ENCODE results near the gene COL4A2. TPM values are rescaled to one million over a fixed set of nuclear protein-coding genes. Genes with fewer than 3 reads are reported as not detected.
"Not testable (repeated sequence)": the region's sequence is repeated elsewhere in the genome, so short reads cannot be mapped to it uniquely, and the experiment has no call there.

COL4A2 gene
- total RNA-seq, 1 donor from 2014 or later = 91.2 TPM

DNA sequence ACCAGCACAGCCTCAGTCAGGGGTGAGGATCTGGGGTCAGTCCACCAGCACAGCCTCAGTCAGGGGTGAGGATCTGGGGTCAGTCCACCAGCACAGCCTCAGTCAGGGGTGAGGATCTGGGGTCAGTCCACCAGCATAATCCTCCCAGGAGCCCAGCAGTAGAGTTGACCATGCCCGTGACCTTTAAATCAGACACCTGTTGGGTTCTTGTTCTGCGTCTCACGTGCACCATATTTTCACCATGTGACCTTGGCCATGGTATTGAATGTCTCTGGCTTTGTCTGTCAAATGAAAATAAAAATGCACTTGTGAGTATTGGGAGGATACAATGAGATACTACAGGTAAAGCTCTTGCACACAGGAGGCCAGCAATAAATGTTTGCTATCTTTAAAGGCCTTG is 190.8 kb downstream of the COL4A2 start:
- DNase-seq; intact Hi-C loops (cut with DNase I); ATAC-seq (ENCODE audit: poor library complexity): not testable (repeated sequence)

DNA sequence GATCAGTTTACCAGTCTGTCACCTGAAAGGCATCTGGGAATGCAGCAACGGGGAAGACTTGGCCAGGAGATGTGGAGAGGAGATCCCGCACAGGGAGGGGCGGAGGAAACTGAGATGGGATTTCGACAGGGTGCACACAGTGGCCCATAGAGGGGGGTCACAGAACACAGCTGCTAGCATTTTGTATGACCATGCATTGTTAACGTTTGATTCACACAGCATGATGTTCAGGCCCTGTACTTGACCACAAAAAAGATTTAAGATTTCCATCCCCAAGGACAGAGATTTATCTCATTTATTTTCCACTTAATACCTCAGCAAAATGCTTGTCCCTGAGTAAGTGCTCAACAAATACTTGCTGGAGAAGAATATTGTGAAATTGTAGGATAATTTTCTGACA is 191.2 kb downstream of the COL4A2 start:
- intact Hi-C loops (cut with DNase I) = no loop called here
- DNase-seq (no peak), ATAC-seq (ENCODE audit: poor library complexity) (no peak)

DNA sequence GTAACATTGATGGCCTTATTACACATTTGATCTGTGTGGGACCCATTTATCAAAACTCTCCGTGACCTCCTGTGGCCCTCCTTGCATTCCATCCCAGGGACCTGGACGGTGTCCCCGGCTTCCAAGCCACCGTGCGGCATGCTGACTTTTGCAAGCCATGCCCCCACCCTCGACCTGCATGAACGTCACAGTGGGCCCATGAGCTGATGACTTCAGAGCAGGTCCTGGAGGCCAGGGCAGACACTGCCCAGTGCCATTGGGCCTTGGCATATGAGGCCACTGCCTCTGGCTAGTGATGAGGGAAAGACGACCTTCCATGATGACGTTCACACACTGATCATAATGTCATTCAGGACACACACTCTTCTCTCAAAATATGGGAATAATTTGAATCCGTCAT is 191.7 kb downstream of the COL4A2 start:
- no peak for DNase-seq
- no peak for ATAC-seq (ENCODE audit: poor library complexity)
- intact Hi-C loops (cut with DNase I) = no loop called here

DNA sequence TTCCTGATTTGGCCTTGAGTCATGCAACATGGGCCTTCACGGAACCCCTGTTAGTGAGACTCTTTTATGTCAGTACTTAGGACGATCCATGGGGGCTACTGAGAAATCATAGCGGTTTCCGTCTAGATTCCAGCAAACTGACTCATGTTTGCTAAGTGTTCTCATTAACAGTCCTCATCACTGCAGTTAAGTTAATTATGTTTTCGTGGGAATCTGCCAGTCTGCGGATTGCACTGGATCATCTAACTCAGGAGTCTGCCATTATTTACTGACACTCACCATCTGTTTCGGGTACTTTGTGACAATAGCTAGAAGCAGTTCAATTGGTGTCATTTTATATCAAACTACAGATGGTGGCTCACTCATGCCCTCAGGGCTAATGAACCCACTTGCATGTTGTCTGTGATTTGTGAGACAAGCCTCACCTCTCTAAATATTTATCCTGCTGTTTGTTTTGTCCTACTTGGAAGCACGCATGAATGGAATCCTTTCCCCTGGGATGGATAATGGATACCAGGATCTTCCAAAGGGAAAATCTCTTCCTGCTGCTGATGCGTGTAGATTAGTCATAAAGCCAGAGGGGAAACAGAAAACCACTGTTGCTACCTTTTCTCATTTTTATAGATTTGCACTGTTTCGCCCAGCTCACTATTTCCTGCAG is 192.7 kb downstream of the COL4A2 start:
- ATAC-seq (ENCODE audit: poor library complexity) (no peak), DNase-seq (no peak)
- intact Hi-C loops (cut with DNase I) = loop anchor here (10.0 kb wide), 1 partner anchor 65 kb away; the partner anchor contains the start of gene RAB20

DNA sequence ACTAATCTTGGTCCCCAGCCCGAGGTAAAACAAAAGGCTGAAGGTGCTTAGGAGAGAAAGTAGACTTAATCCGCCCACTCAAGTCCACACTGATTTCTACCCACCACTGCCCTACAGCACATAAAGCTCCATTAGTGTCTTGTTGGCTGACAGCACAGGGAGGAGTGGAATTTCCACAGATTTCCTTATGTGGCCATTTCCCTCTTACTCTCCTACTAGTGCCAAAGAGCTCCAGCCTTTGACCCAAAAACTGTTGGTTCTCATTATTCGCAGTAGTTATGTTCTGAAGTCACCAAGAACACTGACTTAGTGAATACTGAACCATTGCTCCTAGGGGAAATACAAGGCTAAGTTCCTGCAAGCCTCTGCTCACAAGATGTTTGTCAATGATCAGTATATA is 193.3 kb downstream of the COL4A2 start:
- ATAC-seq (ENCODE audit: poor library complexity) (no peak), DNase-seq (no peak)
- intact Hi-C loops (cut with DNase I) = loop anchor here (10.0 kb wide), 1 partner anchor 64 kb away; the partner anchor contains the start of gene RAB20

DNA sequence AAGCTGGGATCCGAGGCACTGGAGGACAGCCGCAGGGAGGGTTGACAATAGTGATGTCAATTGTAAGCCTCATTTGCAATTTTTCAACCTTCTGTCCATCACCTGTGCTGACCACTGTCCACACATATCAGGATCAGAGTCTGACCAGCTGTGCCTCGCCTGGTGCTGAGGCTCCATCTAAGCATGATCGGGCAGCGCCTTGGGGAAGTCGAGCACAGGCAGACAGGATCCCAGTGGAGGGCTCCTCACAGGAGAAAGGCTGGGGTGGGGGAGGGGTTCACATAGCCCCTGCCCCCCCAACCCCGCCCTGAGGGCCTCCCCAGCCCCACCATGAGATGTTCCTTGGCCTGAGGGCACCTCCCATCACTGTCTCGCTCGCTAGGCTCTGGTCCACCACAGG is 194.1 kb downstream of the COL4A2 start:
- intact Hi-C loops (cut with DNase I) = loop anchor here (10.0 kb wide), 1 partner anchor 64 kb away; the partner anchor contains the start of gene RAB20
- no peak for ATAC-seq (ENCODE audit: poor library complexity)
- no peak for DNase-seq

DNA sequence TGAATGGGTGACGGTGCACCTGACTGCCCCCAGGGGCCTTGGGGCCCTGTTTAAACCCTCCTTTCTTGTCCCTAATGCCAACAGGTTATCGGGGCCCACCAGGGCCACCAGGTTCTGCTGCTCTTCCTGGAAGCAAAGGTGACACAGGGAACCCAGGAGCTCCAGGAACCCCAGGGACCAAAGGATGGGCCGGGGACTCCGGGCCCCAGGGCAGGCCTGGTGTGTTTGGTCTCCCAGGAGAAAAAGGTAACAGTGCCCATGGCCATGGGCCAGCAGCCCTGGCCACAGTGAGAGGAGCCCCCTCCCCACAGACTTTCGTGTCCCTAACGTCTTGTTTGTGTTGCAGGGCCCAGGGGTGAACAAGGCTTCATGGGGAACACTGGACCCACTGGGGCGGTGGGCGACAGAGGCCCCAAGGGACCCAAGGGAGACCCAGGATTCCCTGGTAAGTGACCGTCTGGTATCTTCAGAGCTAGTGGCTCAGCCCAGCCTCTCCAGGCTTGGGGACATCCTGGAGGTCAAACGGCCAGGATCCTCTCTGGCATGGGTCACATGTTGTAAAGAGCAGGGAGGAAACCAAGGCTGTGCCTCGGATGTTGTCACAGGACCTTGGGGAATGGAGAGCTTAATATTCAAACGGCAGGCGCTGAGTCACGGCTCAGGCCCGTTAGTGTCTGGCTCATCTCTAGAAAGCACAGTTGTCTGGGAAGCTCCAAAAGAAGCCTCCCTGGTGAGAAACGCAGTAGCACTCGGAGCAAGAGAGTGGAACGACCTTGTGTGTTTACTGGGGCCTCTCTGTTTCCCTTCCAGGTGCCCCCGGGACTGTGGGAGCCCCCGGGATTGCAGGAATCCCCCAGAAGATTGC is 196.2 kb downstream of the COL4A2 start:
- ATAC-seq (ENCODE audit: poor library complexity) (no peak), DNase-seq (no peak)
- intact Hi-C loops (cut with DNase I) = loop anchor here (10.0 kb wide), 1 partner anchor 62 kb away; the partner anchor contains the start of gene RAB20

DNA sequence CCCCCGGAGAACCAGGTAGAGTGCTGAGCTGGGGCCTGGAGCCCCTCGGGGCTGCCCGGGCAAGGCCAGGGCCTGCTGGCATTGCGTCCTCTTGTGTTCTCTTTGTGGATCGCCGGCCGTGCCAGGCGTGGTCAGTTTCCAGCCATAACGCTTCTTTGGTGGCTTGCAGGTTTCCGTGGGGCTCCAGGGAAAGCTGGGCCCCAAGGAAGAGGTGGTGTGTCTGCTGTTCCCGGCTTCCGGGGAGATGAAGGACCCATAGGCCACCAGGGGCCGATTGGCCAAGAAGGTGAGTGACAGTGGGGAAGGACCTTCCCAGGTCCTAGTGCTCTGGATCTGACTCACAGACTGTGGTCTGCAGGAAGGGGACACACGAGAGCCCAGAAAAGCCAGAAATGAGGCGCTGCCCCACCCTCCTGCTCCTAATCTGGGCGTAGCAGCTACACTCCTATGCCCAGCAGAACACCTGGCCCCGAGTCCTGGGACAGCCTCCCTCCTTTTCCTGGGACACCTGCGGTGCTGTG is 197.0 kb downstream of the COL4A2 start:
- no peak for ATAC-seq (ENCODE audit: poor library complexity)
- intact Hi-C loops (cut with DNase I) = loop anchor here (10.0 kb wide), 1 partner anchor 61 kb away; the partner anchor contains the start of gene RAB20

DNA sequence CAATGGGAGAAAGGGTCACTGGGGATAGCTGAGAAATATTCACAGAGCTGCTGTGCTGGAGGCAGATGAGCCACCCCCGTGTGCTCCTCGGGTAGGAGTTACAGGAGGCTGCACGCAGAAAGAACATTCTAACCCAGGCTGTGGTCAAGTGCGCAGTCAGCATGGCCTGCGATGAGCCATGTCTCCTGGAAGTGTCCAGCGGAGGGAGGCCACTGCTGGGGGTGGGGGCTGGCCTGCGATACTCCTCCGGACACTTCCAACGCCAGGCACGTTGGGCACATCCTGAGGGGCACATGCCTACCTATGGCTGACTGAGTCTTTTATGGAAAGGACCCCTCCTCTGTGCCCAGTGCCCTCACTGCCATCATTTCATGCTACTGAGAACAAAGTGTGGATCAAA is 198.5 kb downstream of the COL4A2 start:
- intact Hi-C loops (cut with DNase I) = loop anchor here (10.0 kb wide), 1 partner anchor 59 kb away; the partner anchor contains the start of gene RAB20
- ATAC-seq (ENCODE audit: poor library complexity) (no peak), DNase-seq (no peak)

More for the DNA sequence above, 197.0 kb downstream of the COL4A2 start:
- no peak for DNase-seq

DNA sequence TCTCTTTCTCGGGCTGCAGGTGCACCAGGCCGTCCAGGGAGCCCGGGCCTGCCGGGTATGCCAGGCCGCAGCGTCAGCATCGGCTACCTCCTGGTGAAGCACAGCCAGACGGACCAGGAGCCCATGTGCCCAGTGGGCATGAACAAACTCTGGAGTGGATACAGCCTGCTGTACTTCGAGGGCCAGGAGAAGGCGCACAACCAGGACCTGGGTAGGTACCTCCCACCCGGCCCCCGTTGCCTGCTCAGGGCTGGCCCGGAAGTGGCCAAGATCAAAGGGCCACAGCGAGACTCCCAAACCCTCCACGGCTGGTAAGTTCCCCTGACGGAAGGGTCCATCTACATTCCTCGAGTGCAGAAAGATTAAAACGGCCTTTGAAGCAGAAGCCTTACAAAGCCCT is 199.3 kb downstream of the COL4A2 start:
- intact Hi-C loops (cut with DNase I) = loop anchor here (10.0 kb wide), 1 partner anchor 58 kb away; the partner anchor contains the start of gene RAB20
- DNase-seq (no peak), ATAC-seq (ENCODE audit: poor library complexity) (no peak)

DNA sequence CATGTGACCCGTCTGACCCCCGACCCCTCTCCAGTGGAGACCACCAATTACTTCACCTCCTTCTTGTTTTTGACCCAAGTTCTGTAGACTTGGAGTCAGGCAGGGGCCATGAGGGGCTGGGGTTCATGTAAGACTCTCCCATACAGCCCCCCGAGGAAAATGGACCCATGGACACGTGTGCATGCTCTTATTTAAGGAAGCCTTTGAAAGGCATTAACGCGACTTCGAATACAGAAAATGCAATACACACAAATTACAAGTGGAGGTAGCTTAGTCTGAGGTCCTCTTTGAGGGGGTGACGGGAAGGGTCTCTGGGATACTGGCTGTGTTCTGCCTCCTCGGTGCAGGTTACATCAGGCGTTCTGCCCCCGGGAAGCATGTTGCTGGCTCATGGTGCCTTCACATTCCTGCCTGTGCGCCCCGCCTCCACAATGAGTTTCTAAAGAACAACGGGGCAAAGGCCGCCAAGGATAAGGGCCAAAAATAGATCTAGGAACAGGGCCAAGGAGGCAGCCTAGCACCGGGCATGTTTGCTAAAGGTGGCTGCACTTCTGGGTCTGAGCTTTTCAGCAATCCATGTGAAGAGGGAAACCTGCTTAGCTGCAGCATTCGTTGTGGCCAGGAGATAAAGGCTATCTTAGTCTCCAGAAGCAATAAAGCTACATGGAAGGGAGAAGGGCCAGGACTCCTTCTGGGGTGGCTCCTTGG is 199.9 kb downstream of the COL4A2 start:
- ATAC-seq (ENCODE audit: poor library complexity) (peak; percentile 84), DNase-seq (peak; percentile 84)
- intact Hi-C loops (cut with DNase I) = loop anchor here (10.0 kb wide), 1 partner anchor 58 kb away; the partner anchor contains the start of gene RAB20

DNA sequence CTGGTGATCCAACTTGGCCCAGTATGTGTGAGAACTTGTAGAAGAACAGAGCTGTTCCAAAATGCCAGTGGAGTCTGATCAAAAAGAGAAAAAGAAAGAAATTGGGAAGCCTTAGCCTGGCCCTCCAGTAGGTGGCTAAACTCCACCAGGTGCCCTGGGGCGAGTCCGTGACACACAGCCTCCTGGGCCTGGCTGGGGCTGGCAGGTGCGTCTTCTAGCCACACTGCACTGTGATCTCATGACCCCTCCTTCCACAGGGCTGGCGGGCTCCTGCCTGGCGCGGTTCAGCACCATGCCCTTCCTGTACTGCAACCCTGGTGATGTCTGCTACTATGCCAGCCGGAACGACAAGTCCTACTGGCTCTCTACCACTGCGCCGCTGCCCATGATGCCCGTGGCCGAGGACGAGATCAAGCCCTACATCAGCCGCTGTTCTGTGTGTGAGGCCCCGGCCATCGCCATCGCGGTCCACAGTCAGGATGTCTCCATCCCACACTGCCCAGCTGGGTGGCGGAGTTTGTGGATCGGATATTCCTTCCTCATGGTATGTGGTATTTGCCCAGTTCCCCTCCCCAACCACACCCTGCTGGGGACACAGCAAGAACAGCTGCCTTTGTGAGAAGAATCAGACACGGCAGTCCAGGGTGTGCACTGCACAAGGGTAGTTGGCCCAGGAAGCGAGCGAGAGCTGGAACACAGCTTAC is 200.7 kb downstream of the COL4A2 start:
- DNase-seq (peak; percentile 72), ATAC-seq (ENCODE audit: poor library complexity) (peak; percentile 78)
- intact Hi-C loops (cut with DNase I) = loop anchor here (10.0 kb wide), 1 partner anchor 57 kb away; the partner anchor contains the start of gene RAB20

DNA sequence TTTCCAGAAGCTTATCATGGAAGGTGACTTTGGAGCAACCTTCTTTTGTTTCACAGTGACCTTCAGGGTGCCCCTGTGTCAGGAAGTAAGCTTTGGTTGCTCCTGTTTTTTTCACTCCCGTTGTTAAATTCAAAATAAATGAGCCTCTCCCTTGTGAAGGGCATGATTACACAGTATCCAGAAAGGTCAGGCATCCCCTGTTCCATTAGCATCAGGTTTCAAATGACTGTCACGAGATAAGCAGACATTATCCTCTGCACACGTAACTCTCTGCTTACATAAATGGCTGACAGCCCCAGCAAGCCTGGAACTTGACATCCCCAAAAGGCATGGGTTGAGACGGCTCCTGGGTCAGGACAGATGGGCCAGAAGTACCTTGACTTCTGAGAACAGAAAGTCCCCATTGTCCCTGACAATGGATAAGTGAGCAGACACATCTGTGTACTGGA is 202.4 kb downstream of the COL4A2 start:
- intact Hi-C loops (cut with DNase I) = loop anchor here (10.0 kb wide), 1 partner anchor 55 kb away; the partner anchor contains the start of gene RAB20
- peak; percentile 16 for ATAC-seq (ENCODE audit: poor library complexity)
- DNase-seq = no peak

DNA sequence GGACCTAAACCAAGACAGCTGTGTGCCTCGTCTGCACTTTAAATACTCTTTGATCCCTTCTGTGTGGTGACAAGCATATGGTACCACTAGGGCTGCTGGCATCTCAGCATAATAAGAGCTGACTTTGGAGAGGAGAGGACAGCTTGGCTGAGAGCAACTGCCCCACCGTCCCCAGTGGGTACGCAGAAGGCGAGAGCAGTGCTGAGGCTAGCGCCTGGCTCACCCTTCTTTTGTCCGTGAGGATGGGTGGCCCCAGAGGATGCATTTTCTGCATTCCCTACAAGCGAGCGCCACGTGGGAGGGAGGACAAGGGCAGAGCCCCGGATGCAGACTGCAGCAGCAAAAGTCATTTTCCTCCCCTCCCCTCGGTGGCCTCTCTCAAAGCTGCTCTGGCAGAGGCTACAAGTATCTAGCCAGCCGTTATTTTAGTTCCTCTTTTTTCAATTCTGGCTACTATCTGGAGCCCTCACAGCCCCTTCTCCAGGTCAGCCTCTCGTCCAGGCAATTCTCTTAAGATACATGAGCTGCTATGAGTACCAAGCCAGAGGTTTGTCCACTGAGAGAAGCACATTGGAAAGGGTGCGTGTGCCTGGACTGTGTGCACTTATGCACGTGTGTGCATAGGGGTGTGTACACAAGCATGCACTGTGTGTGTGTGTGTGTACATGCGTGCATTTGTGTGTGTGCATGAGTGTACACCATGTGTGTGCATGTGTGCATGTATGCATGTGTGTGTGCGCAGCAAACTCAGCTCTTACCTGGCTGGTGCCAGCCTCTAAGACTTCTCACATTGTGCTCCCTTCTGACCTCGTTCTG is 203.1 kb downstream of the COL4A2 start:
- ATAC-seq (ENCODE audit: poor library complexity) = peak; percentile 14
- peak; percentile 59 for DNase-seq
- intact Hi-C loops (cut with DNase I) = loop anchor here (10.0 kb wide), 1 partner anchor 55 kb away; the partner anchor contains the start of gene RAB20

DNA sequence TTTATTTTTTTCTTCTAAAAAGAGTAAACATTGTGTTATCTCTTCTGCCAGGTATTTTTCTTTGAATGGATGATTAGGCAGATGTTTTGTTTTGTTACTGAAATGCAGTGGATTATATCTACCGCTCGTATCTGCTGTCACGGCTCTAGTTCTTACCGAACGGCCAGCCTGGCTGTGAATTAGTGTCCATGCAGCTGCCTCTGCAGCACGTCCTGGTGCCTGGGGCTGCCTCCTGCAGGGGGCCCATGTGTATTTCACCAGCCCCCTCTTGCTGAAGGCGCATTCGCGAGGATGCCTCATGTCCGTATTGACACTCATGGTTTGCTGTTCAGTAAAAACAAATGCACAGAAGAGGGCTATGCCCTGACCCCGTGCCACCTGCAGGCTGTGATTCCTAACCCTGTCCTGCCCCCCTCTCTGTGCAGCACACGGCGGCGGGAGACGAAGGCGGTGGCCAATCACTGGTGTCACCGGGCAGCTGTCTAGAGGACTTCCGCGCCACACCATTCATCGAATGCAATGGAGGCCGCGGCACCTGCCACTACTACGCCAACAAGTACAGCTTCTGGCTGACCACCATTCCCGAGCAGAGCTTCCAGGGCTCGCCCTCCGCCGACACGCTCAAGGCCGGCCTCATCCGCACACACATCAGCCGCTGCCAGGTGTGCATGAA is 204.6 kb downstream of the COL4A2 start:
- DNase-seq = no peak
- no peak for ATAC-seq (ENCODE audit: poor library complexity)
- intact Hi-C loops (cut with DNase I) = no loop called here

DNA sequence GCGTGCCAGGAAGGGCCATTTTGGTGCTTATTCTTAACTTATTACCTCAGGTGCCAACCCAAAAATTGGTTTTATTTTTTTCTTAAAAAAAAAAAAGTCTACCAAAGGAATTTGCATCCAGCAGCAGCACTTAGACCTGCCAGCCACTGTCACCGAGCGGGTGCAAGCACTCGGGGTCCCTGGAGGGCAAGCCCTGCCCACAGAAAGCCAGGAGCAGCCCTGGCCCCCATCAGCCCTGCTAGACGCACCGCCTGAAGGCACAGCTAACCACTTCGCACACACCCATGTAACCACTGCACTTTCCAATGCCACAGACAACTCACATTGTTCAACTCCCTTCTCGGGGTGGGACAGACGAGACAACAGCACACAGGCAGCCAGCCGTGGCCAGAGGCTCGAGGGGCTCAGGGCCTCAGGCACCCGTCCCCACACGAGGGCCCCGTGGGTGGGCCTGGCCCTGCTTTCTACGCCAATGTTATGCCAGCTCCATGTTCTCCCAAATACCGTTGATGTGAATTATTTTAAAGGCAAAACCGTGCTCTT is 205.2 kb downstream of the COL4A2 start:
- ATAC-seq (ENCODE audit: poor library complexity) = no peak
- intact Hi-C loops (cut with DNase I) = no loop called here
- no peak for DNase-seq

Measured in Right ventricle myocardium superior (tissue), 1 donor.